ENCODE results near the gene KDM6A. TPM values are rescaled to one million over a fixed set of nuclear protein-coding genes. Genes with fewer than 3 reads are reported as not detected.

The KDM6A gene
- total and polyA plus RNA-seq, 9 of the 15 experiments (the other 6 are each of a cell fraction or from before 2014, with no cell fraction given): 8.4 to 34.3 (median 22.9) TPM

DNA sequence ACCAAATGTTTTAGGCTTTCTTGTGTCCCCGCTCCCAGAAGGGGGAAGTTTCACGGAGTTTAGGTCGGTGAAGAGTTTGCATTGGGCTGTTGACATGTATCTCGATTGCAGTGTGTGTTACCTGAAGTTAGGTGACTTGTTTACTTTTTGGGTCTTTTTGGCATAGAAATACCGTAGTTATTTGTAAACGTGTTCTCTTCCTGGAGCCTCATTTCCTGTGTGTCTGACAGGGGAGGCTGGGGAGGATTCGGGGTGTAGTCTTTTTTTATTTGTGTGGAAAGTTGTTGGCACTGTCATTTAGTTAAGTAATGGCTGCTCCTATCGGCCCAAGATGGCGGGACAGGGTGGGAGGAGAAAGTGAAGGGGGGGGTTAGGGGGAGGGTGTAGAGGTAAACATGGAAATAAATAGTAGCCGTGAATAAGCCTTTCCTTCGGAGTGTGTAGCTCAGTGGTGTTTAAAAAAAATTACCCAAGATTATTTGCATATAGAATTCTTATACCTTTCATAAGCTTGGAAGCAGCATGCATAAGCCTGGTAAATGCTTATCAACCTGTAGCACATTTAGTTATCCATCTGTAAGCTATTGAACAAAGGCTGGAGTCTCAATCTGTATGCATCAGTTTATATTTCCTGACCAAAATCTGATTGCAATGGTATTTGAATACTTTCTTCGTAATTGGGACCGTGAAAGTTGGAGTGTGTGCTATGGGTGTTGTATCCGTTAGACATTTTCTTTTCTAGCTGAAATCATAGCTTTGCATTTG is 1.6 kb downstream of the KDM6A start (continued):
- no peak for TF ChIP-seq POLR3G (IDR thresholded peaks at IDR 0.05; ENCODE audit: extremely low read depth, insufficient read length, insufficient replicate concordance)
- no peak for TF ChIP-seq TCF7 (IDR thresholded peaks at IDR 0.05; ENCODE audit: borderline replicate concordance)
- no peak for TF ChIP-seq ZNF253 (CRISPR knock-in tag; conservative IDR thresholded peaks at IDR 0.05)
- no peak for TF ChIP-seq ZEB2 (IDR thresholded peaks at IDR 0.05)
- TF ChIP-seq, protein P1, sequence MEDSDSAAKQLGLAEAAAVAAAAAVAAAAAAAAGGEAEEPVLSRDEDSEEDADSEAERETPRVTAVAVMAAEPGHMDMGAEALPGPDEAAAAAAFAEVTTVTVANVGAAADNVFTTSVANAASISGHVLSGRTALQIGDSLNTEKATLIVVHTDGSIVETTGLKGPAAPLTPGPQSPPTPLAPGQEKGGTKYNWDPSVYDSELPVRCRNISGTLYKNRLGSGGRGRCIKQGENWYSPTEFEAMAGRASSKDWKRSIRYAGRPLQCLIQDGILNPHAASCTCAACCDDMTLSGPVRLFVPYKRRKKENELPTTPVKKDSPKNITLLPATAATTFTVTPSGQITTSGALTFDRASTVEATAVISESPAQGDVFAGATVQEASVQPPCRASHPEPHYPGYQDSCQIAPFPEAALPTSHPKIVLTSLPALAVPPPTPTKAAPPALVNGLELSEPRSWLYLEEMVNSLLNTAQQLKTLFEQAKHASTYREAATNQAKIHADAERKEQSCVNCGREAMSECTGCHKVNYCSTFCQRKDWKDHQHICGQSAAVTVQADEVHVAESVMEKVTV (CRISPR knock-in tag; IDR thresholded peaks at IDR 0.05): no peak
- no peak for TF ChIP-seq KAT2B (IDR thresholded peaks at IDR 0.05; ENCODE audit: low read depth, low read length)
- TF ChIP-seq, protein P2, sequence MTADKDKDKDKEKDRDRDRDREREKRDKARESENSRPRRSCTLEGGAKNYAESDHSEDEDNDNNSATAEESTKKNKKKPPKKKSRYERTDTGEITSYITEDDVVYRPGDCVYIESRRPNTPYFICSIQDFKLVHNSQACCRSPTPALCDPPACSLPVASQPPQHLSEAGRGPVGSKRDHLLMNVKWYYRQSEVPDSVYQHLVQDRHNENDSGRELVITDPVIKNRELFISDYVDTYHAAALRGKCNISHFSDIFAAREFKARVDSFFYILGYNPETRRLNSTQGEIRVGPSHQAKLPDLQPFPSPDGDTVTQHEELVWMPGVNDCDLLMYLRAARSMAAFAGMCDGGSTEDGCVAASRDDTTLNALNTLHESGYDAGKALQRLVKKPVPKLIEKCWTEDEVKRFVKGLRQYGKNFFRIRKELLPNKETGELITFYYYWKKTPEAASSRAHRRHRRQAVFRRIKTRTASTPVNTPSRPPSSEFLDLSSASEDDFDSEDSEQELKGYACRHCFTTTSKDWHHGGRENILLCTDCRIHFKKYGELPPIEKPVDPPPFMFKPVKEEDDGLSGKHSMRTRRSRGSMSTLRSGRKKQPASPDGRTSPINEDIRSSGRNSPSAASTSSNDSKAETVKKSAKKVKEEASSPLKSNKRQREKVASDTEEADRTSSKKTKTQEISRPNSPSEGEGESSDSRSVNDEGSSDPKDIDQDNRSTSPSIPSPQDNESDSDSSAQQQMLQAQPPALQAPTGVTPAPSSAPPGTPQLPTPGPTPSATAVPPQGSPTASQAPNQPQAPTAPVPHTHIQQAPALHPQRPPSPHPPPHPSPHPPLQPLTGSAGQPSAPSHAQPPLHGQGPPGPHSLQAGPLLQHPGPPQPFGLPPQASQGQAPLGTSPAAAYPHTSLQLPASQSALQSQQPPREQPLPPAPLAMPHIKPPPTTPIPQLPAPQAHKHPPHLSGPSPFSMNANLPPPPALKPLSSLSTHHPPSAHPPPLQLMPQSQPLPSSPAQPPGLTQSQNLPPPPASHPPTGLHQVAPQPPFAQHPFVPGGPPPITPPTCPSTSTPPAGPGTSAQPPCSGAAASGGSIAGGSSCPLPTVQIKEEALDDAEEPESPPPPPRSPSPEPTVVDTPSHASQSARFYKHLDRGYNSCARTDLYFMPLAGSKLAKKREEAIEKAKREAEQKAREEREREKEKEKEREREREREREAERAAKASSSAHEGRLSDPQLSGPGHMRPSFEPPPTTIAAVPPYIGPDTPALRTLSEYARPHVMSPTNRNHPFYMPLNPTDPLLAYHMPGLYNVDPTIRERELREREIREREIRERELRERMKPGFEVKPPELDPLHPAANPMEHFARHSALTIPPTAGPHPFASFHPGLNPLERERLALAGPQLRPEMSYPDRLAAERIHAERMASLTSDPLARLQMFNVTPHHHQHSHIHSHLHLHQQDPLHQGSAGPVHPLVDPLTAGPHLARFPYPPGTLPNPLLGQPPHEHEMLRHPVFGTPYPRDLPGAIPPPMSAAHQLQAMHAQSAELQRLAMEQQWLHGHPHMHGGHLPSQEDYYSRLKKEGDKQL (CRISPR knock-in tag; IDR thresholded peaks at IDR 0.05; ENCODE audit: borderline replicate concordance): no peak
- TF ChIP-seq, protein P3, sequence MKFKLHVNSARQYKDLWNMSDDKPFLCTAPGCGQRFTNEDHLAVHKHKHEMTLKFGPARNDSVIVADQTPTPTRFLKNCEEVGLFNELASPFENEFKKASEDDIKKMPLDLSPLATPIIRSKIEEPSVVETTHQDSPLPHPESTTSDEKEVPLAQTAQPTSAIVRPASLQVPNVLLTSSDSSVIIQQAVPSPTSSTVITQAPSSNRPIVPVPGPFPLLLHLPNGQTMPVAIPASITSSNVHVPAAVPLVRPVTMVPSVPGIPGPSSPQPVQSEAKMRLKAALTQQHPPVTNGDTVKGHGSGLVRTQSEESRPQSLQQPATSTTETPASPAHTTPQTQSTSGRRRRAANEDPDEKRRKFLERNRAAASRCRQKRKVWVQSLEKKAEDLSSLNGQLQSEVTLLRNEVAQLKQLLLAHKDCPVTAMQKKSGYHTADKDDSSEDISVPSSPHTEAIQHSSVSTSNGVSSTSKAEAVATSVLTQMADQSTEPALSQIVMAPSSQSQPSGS (CRISPR knock-in tag; IDR thresholded peaks at IDR 0.05): no peak
- TF ChIP-seq, protein P4, sequence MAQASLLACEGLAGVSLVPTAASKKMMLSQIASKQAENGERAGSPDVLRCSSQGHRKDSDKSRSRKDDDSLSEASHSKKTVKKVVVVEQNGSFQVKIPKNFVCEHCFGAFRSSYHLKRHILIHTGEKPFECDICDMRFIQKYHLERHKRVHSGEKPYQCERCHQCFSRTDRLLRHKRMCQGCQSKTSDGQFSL (CRISPR knock-in tag; IDR thresholded peaks at IDR 0.05): no peak
- TF ChIP-seq, protein P4 (tag; IDR thresholded peaks at IDR 0.05): peak in 1 of 2 experiments; percentile 59; a peak in 1 of 4 replicates
- TF ChIP-seq HDAC3 (IDR thresholded peaks at IDR 0.05; ENCODE audit: borderline replicate concordance, partially characterized antibody): no peak
- no peak for TF ChIP-seq ZNF143 (CRISPR knock-in tag; IDR thresholded peaks at IDR 0.05)
- TF ChIP-seq CBFA2T3 (IDR thresholded peaks at IDR 0.05): peak; percentile 54
- TF ChIP-seq KDM1A (IDR thresholded peaks at IDR 0.05): 0 out of 4 replicates have a peak, but pooled peaks of 1 of the 2 experiments have one; percentile 8
- TF ChIP-seq DMBX1 (CRISPR knock-in tag; IDR thresholded peaks at IDR 0.05; ENCODE audit: borderline replicate concordance): no peak
- no peak for TF ChIP-seq HNRNPL (IDR thresholded peaks at IDR 0.05; ENCODE audit: low read depth, low read length)
- TF ChIP-seq KAT8 (IDR thresholded peaks at IDR 0.05; ENCODE audit: low read depth): no peak
- TF ChIP-seq RBM14 (IDR thresholded peaks at IDR 0.05; ENCODE audit: borderline replicate concordance, insufficient read depth, low read depth, low read length): no peak
